ENCODE measurements around the gene CST8.

DNA sequence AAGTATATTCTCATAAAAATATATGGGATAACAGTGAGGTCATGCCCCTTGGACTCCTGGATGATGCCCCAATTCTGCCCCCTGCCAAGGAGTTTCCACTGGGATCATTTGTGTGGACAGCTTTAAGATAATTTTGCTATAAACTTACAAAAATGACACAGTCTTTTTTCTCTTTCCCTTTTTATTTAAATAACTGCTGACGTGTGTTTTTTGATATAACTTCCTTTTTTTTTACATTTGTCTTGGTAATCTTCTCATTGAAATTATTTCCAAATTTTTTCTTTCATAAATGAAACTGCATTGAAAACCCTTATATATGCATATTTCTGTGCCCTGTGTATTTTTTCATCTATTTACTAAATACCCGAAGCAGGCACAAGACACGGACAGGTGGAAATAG, 46.1 kb downstream of the CST8 start:
- TF ChIP-seq CTCF (IDR thresholded peaks at IDR 0.05) (no peak), POLR2A (IDR thresholded peaks at IDR 0.05) (no peak)
